ACHN (cell line): ENCODE measurements around the gene ZCCHC7.

Source experiments
- DNase-seq: peaks from one replicate; pipeline ENCODE4 v3.0.0-alpha.2; 2015
- in situ Hi-C: cut with HindIII; loops from 2 replicates; pipeline ENCODE4 v1.10.0; 2017; ENCODE audit warnings: low sequenced_read_pairs, low pct_ligation_motif_present, low pct_unique_long_range_greater_than_20kb

The ZCCHC7 gene

DNA sequence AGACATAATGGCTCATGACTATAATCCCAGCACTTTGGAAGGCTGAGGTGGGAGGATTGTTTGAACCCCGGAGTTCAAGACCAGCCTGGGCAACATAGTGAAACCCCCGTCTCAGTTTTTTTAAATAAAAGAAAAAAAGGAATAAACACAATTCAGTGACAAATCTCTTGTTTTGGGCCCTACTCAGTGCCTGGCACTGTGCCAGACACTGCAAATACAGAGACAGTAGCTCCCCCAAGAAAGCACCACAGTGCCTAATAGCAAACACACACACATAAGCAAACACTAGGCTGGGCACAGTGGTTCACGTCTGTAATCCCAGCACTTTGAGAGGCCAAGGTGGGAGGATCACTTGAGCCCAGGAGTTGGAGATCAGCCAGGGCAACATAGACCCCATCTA, 252.5 kb downstream of the ZCCHC7 start:
- in situ Hi-C loops, result no loop called here

DNA sequence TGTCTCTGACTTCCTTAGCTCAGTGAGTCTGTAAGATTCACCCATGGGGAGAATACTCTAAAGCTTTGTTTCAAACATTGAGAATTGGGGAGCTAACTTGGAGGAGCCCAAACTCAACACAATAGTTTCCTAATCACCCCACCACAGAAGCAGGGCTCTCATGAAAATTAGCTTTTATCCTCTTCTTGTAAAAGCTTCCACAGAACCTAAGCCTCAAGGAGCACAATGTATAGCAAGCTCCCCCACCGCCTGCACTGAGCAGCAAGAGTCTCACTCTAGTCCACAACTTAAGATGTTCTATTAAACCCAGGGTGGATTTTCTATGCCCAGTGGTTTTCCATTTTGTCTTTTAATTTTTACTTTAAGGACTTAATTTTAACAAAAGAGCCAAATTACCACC, 253.2 kb downstream of the ZCCHC7 start:
- no peak for DNase-seq
- in situ Hi-C loops, result no loop called here

More for the DNA sequence above, 252.5 kb downstream of the ZCCHC7 start:
- DNase-seq, result no peak

DNA sequence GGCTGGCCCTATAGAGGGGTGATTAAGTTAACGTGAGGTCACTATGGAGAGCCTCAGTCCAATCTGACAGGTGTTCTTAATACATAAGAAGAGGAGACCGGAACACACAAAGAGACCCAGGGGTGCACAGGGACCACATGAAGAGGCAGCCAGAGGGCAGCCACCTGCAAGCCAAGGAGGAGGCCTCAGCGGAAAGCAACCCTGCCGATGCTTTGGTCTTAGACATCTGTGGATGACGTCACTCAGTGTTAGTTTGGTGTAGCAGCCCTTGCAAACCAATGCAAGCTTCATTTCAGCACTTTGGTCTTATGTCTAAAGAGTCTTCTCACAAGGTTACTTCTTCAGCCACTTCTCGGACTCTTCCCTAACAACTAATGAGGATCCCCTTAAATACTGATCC, 254.5 kb downstream of the ZCCHC7 start:
- in situ Hi-C loops, result no loop called here
- no peak for DNase-seq

DNA sequence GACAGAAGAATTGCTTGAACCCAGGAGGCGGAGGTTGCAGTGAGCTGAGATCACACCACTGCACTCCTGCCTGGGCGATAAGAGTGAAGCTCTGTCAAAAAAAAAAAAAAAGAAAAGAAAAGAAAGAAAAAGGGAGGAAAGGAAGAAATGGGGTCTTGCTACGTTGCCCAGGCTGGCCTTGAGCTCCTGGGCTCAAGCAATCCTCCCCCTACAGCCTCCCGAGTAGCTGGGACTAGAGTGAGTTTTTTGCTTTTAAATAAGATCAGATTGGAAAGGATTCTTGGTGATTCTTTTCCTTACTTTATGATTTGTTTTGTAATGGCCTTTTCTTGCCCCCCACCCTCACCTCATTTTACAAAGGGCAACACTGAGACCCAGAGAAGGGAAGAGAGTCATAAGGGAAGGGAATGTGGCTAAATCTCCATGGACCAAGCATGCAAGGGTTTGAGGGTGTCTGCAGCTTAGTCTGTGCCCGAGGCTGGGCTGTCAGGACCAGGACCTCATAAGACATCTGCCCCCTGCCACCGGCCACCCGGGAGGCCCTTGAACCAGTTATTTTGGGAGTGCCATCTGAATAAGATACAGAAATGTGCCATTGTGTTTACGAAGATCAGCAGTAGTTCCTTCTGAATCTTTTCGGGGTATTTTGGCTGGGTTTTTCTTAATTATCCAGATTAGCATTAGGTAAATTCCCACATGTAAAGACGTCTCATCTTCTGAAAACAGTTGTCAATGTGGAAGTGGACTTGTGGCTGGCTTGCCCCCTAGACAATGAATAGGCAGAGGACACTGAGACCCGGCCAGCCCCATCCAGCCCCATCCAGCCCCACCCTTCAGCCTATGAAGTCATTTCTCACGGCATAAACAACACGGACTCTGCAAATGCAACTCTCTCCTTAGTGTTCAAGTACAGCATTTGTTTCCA, 257.6 kb downstream of the ZCCHC7 start:
- no peak for DNase-seq
- in situ Hi-C loops, result no loop called here

DNA sequence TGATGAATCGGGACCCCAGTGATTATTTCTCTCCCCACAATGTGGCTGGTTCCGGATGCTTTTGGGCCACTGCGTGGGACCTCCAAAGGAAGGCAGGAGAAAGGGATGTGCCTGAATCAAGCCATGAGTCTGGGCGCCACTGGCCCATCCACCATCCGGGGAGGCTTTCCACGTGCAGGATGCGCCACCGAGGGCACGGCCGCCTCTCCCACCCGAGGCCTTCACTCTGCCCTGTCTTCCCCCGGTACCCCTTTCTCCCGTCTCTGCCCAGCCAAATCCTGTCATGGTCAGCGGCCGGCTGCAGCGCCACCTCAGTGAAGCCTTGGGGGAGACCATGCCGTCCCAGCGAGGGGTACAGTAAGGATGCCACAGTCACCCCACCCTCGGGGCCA, 258.2 kb downstream of the ZCCHC7 start:
- in situ Hi-C loops, result no loop called here
- no peak for DNase-seq

DNA sequence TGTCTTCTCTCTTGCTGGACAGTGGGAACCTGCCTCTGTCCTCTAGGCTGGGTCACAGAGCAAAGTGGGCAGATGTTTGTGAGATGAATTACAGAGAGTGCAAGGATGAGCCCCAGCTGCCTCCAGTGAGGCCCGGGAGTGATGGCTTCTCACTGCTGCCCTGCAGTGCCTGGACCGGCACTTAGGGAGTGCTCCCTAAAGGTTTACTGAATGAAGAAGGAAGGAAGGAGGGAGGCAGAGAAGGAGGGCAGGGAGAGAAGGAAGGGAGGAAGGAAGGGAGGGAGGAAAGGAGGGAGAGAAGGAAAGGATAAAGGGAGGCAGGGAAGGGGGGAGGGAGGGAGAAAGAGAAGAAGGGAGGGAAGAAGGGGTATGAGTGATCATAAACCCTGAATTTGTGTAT, 259.5 kb downstream of the ZCCHC7 start:
- no peak for DNase-seq
- in situ Hi-C loops, result no loop called here

DNA sequence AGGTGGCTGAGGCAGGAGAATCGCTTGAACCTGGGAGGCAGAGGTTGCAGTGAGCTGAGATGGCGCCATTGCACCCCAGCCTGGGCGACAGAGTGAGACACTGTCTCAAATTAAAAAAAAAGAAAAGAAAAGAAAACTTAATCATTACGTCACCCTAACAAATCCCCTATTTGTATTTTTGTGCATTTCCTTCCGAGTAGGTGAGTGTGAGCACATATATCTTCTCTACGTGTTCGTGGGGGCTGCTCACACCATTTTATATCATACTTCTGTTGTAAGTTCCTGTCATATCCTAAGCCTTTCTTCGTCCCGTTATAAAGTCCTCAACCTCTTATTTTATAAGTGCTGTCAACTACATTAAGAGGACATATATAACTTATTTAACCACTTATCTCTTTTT, 260.2 kb downstream of the ZCCHC7 start:
- in situ Hi-C loops, result no loop called here
- no peak for DNase-seq

DNA sequence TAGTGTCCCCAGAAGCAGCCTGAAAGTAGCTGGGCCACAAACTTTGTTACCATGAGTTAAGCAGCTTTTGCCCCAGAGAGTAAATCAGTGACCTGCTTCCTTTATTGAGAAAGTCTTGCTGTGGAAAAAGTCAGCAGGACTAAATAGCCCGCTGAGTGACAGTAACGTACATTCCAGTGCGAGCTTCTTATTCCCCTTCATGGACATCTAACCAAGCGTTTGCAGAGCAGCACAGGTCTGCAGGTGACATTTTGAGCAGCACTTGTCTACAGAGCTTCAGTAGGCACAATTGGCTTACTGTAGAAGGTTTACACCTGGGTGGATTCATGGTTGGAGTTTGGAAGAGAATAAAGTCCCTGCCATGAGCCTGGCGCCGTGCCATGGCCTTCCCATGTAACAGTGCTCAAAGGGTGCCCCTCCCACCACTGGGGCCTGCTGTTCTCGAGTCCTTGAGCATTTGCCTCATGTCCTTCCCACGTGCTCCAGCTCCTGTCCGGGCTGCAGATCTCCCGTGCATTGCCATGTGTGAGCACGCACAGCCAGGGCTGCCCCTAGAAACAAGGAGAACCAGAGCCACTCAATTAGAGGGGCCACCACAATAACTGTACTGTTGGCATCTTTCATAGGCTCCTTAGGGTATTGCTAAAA, 260.8 kb downstream of the ZCCHC7 start:
- in situ Hi-C loops, result no loop called here
- no peak for DNase-seq

DNA sequence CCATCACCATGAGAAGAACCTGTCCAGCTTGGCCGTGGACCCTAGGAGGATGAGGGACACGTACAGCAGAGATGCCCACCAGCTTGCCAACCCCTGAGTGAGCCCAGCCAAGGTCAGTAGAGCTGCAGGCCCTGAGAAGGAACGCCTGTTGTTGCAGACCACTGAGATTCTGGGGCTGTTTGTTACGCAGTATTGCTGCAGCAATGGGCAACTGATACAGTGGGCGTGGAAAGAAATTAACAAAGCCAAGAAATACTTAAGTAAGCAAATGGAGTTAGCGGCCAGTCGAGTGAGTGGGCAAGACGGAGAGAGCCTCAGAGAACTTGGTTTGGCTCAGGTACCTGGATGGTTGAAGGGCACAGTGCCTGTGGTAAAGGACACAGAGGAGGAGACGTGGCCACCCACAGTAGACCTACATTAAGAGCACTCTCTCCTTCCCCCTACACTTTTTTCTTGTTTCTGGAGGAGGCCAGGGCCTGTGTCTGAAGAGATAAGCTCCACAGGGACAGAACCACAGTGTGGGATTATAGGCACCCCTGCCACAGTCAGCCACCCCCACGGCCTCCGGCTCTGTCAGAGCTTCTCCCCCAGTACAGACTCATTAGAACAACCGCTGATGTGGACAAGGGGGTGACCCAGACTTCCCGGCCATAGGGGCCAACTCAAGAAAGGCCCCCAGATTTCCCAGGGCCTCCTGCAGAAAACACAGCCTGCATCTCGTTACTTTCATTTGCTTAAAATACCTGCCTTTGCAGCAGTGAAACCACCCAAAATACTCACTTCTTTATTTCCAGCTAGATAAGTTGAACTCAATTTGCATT, 262.0 kb downstream of the ZCCHC7 start:
- in situ Hi-C loops, result no loop called here
- no peak for DNase-seq

DNA sequence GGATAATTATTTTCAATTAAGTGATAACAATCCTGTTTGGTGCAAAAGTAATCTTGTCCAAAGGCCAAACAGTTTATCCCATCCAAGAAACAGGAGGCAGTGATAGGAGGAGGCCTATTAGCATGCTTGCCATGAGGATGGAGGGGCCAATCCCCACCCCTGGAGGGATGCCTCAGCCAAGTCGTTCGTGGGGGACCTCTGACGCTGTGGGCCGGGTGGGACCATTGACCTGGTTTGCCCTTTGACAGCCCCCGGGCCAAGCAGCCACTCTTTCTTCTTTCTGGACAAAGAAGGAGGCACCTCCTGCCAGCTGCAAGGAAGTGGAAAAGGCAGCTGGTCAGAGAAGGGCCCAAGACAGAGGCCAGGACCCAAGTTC, 262.6 kb downstream of the ZCCHC7 start:
- in situ Hi-C loops, result no loop called here
- DNase-seq, result no peak

DNA sequence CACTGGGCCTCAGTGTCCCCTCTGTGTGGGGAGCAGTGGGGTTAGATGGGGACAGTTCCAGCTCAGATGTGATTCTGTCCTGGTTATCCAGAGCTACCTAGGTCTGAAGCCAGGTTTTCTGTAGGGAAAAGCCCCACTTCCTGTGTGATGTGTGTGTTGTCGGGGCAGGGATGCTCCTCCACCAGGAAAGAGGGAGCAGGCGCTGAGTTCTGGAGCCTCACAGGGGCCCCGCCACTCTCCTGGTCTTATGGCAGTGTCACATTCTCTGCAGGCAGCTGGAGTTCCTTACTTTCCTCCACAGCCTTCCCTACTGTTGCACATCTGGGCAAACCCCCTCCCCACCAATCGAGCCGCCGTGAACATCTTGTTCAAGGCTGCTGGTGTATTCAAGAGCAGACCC, 263.0 kb downstream of the ZCCHC7 start:
- no peak for DNase-seq
- in situ Hi-C loops, result no loop called here

DNA sequence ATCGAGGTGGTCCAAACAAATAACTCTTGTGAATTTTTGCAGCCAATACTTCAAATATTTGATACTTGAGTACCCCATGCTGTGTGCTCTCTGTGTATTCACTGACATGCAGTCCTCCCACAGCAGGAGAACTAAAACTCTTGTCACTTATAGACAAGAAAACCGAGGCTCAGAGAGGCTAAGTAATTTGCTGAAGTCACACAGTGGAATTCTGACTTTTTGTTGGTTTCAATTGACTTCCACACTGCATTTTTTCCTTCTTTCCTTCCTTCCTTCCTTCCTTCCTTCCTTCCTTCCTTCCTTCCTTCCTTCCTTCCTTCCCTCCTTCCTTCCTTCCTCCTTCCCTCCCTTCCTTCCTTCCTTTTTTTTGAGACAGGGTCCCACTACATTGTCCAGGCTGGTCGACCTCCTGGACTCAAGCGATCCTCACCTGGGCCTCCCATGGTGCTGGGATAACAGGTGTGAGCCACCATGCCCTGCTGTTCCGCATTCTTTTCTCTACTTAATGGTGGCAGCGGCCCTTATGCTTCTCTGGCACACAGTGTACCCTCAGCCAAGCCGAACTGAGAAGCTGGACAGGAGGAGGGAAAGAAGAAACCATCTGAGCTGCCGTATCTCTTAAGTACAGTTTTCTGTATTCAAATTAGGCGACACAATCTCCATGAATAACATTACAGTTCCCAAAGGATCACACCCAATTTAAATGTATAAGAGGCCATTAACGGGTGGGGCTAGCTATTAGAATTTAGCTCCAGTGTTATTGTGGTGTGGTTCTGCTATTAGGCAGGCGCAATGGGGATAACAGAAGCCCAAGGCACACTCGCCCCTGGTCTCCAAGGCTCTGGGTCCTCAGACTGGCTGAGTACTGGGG, 263.7 kb downstream of the ZCCHC7 start:
- in situ Hi-C loops, result no loop called here
- no peak for DNase-seq

DNA sequence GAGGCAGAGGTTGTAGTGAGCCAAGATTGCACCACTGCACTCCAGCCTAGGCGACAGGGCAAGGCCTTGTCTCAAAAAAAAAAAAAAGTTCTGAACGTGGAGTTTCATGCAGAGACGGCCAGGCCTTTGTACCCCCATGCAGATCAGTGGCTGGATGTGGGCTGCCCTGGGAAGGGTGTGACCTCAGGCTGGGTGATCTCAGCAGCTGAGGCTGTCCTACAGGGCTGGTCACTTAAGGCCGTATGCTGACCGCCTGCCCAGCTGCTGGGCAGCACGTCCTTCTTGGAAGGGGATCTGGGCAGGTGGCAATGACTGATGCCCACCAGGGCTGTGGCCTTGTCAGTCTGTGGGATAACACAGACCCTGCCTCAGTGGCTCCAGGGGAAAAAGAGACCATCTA, 264.9 kb downstream of the ZCCHC7 start:
- no peak for DNase-seq
- in situ Hi-C loops, result no loop called here

DNA sequence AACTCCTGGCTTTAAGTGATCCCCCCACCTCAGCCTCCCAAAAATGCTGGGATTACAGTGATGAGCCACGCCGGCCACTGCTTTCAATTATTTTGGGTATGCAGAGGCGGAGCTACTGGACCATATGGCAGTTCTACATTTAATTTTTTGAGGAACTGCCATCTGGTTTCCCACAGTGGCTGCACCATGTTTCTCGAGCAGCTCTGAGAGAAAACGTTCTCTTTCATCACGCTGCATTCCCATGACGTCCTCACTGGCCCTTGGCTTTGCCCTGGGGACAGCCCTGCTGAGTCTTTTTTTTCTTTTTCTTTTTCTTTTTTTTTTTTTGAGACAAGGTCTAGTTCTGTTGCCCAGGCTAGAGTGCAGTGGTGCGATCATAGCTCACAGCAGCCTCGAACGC, 266.6 kb downstream of the ZCCHC7 start:
- in situ Hi-C loops, result no loop called here
- no peak for DNase-seq

DNA sequence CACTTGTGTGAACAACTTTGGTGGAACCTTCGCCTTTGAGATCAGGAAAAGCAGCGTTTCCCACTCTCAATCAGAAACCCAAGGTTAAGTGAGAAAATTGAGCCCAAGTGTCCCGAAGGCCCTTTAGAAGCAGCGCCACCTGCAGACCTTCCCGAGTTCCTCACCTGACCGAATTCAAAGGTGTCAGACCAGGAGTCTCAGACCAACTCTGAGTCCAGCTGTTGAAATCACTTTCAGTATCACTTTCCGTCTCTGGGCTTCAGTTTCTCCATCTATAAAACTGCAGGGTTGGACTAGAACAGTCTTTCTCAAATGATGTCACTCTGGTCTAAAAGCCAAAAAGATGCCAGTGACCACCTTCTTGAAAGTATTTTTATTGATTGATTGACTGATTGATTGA, 270.4 kb downstream of the ZCCHC7 start:
- in situ Hi-C loops, result no loop called here
- DNase-seq, result no peak

DNA sequence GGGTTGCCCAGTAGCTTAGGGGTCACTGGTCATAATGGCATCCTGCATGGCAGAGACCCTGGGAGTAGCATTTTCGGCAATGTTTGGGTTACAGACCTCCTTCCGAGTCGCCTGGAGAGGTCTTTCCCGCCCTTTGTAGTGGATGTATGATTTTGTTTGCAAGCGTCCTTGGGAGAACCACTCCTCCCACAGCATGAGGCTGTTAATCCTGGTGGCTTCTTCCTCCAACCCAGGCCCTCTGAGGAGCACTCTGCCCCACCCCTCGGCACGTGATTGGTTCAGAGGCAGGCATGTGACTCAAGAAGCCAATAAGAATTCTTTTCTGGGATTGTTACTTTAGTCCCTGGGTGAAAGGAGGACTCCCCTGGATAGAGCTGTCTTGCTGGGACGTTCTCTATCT, 271.9 kb downstream of the ZCCHC7 start:
- in situ Hi-C loops, result no loop called here

DNA sequence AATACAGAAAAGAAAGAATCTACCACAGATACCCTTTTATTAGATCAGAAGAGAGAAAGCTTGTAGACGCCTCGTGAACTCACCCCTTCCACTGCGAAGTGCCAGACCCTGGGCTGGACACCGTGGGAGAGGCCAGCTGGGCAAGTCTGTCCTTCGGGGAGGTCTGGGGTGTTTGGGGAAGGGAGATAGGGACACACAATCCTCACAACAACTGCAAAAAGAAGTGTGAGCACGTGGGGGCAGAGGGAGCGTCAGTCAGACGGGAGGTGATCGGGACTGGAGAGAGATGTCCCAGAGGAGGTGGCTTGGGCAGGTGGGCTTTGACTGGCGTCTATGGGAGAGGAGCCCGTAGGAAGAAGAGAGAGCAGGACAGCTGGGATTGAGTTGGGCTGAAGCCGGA, 274.9 kb downstream of the ZCCHC7 start:
- in situ Hi-C loops, result no loop called here
- DNase-seq, result no peak

More for the DNA sequence above, 271.9 kb downstream of the ZCCHC7 start:
- DNase-seq, result no peak

DNA sequence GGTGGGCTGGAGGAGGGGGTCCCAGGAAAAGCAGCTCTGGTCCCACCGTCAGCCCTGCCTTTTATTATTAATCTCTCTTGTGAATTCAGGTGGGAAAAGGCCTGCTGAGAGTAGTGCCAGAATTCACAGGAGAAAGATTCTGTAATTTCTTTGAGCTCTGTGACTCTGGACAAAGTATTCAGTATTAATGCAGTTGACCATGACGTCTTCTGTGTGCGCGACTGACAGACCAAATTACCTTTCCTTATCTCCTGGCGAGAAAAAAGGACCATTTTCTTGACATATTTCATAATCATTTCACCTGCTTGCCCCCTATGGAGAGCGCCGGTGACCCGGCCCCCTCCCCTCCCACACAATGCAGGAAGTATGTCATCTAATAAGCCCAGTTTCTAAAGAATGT, 275.3 kb downstream of the ZCCHC7 start:
- in situ Hi-C loops, result no loop called here
- DNase-seq, result no peak
